A673 (cell line): ENCODE results near the gene CD3G. TPM values are rescaled to one million over a fixed set of nuclear protein-coding genes. Genes with fewer than 3 reads are reported as not detected.
"Not testable (repeated sequence)": the region's sequence is repeated elsewhere in the genome, so short reads cannot be mapped to it uniquely, and the experiment has no call there.

ENCODE experiments used
- BruUV-seq: library from RNA; stranded (reverse); fragments of 400-500 nt; replicated peaks from 2 replicates; lab custom pipeline; 2021; lab: Mats Ljungman, UMichigan
- CTCF ChIA-PET: fragments of 300-600 bp; sonication (Branson Sonifier 250); formaldehyde crosslinking; loops from one replicate; lab custom pipeline; 2022; ENCODE audit warnings: antibody characterized with exemption; lab: Charles Lee
- POLR2A ChIA-PET: fragments of 300-600 bp; sonication (Branson Sonifier 250); formaldehyde crosslinking; loops from one replicate; lab custom pipeline; 2022; ENCODE audit warnings: antibody characterized with exemption; ENCODE audit not compliant: low non-redundant PET; lab: Charles Lee
- DNase-seq: peaks from one replicate; pipeline ENCODE4 v3.0.0-alpha.2; 2015; ENCODE audit warnings: low spot score
- H3K27ac ChIP-seq: fragments of 200-600 bp; sonication (generic); 2 replicates; pipeline ENCODE4 v1.5.1; 2016; ENCODE audit warnings: mixed run types, low read depth, mild to moderate bottlenecking, mixed read lengths, antibody characterized with exemption, low read length; ENCODE audit not compliant: poor library complexity, severe bottlenecking
- H3K27me3 ChIP-seq: fragments of 200-600 bp; sonication (generic); replicated peaks from 2 replicates; pipeline ENCODE4 v1.6.1; 2017; ENCODE audit warnings: mixed run types, low read depth, mild to moderate bottlenecking, mixed read lengths, antibody characterized with exemption, low read length; ENCODE audit not compliant: insufficient read depth, poor library complexity
- H3K36me3 ChIP-seq: fragments of 200-600 bp; sonication (generic); 2 replicates; pipeline ENCODE4 v1.6.1; 2016; ENCODE audit warnings: mixed run types, mild to moderate bottlenecking, mixed read lengths, antibody characterized with exemption, low read length; ENCODE audit not compliant: insufficient read depth, poor library complexity, severe bottlenecking
- H3K4me1 ChIP-seq: fragments of 200-600 bp; sonication (generic); 2 replicates; pipeline ENCODE4 v1.6.1; 2017; ENCODE audit warnings: mixed run types, mild to moderate bottlenecking, mixed read lengths, antibody characterized with exemption, low read length; ENCODE audit not compliant: insufficient read depth, poor library complexity, severe bottlenecking
- H3K4me3 ChIP-seq: fragments of 200-600 bp; sonication (generic); 2 replicates; pipeline ENCODE4 v1.5.1; 2016; ENCODE audit warnings: low read depth, mixed run types, mild to moderate bottlenecking, mixed read lengths, low read length; ENCODE audit not compliant: poor library complexity, severe bottlenecking
- H3K9me3 ChIP-seq: fragments of 200-600 bp; sonication (generic); 2 replicates; pipeline ENCODE4 v1.6.1; 2016; ENCODE audit warnings: mixed run types, low read depth, mild to moderate bottlenecking, mixed read lengths, antibody characterized with exemption, low read length; ENCODE audit not compliant: poor library complexity, severe bottlenecking
- CTCF ChIP-seq: fragments of 300-800, 200-600 bp; sonication (generic); conservative IDR thresholded peaks from 2 replicates; pipeline ENCODE4 v1.5.1; 2017; ENCODE audit warnings: low read depth, mild to moderate bottlenecking, antibody characterized with exemption, low read length, moderate library complexity, mixed read lengths
- EZH2 ChIP-seq: fragments of 200-600 bp; sonication (generic); IDR thresholded peaks from 2 replicates; pipeline ENCODE4 v1.6.1; 2017; ENCODE audit warnings: borderline replicate concordance, low read depth, mild to moderate bottlenecking, mixed read lengths, antibody characterized with exemption, low read length; ENCODE audit not compliant: poor library complexity, severe bottlenecking
- intact Hi-C: fragments of 100-400 bp; cut with micrococcal nuclease; formaldehyde crosslinking; loops from one replicate; pipeline ENCODE4 v1.10.0; 2022; ENCODE audit not compliant: unreplicated experiment
- total RNA-seq: library from RNA; stranded (reverse); gene quantifications from 2 replicates; pipeline ENCODE4 v1.2.3, GENCODE V29; 2021

CD3G gene
- total RNA-seq, 1 experiment from 2014 or later = not detected

GRCh38 chr11:118305726-118306125 is 38.4 kb upstream of the CD3G start:
- Histone ChIP-seq H3K36me3 (no peaks in the 10 kb centered on the region), H3K27me3 (peaks cover 41% of the 10 kb centered on the region), H3K9me3 (no peaks in the 10 kb centered on the region), H3K4me1 (no peaks in the 10 kb centered on the region), H3K4me3 (no peak overlapping the region), H3K27ac (no peak overlapping the region)
- CTCF ChIA-PET = no interaction called here
- intact Hi-C loops = no loop called here
- POLR2A ChIA-PET = interaction anchor here (0.6 kb wide), 1 partner anchor 255 kb away, joined by 3 read pairs; no protein-coding TSS in a partner anchor
- no TSS peak for BruUV-seq
- no peak for DNase-seq
- no peak for TF ChIP-seq CTCF

- ChIA-PET POLR2A (no interaction called here), CTCF (no interaction called here)
- Histone ChIP-seq H3K4me3 (no peak overlapping the region), H3K27ac (no peak overlapping the region), H3K4me1 (no peaks in the 10 kb centered on the region), H3K9me3 (no peaks in the 10 kb centered on the region), H3K36me3 (no peaks in the 10 kb centered on the region), H3K27me3 (peaks cover 33% of the 10 kb centered on the region)
- no peak for TF ChIP-seq EZH2
- no peak for TF ChIP-seq CTCF
- no TSS peak for BruUV-seq
- no peak for DNase-seq
- intact Hi-C loops = no loop called here
These were observed 37.6 kb upstream of the CD3G start for GRCh38 chr11:118306556-118306955.

GRCh38 chr11:118308995-118309528 is 35.1 kb upstream of the CD3G start:
- CTCF ChIA-PET = interaction anchor here (0.5 kb wide), 1 partner anchor 23 kb away, joined by 3 read pairs; no protein-coding TSS in a partner anchor
- H3K4me1 ChIP-seq, DNase-seq, H3K4me3 ChIP-seq, intact Hi-C loops, H3K9me3 ChIP-seq, H3K36me3 ChIP-seq, BruUV-seq, H3K27ac ChIP-seq: not testable (repeated sequence)
- POLR2A ChIA-PET = interaction anchor here (0.6 kb wide), 1 partner anchor 25 kb away, joined by 3 read pairs; no protein-coding TSS in a partner anchor
- peaks cover 32% of the 10 kb centered on the region for H3K27me3 ChIP-seq

GRCh38 chr11:118310271-118310670 is 33.9 kb upstream of the CD3G start:
- Histone ChIP-seq H3K27ac (no peak overlapping the region), H3K9me3 (no peaks in the 10 kb centered on the region), H3K4me3 (no peak overlapping the region), H3K4me1 (no peaks in the 10 kb centered on the region), H3K27me3 (peaks cover 36% of the 10 kb centered on the region), H3K36me3 (no peaks in the 10 kb centered on the region)
- ChIA-PET CTCF (no interaction called here), POLR2A (no interaction called here)
- no peak for DNase-seq
- intact Hi-C loops = no loop called here
- BruUV-seq = no TSS peak
- TF ChIP-seq CTCF (no peak), EZH2 (no peak)
